Islet of Langerhans (tissue), 1 donor: ENCODE measurements around the gene SLC47A2.
"Not testable (repeated sequence)": the region's sequence is repeated elsewhere in the genome, so short reads cannot be mapped to it uniquely, and the experiment has no call there.

Experiments
- FAIRE-seq: peaks from one replicate; lab custom pipeline; 2011; peaks lifted over from hg19 to GRCh38; lab: Jason Lieb, UNC

SLC47A2 gene

GRCh38 chr17:19707728-19708221 lies 8.6 kb downstream of the SLC47A2 start:
- no peak for FAIRE-seq

- FAIRE-seq, result no peak
Observed at GRCh38 chr17:19706791-19707727, 9.3 kb downstream of the SLC47A2 start.

GRCh38 chr17:19705771-19706770 lies 10.3 kb downstream of the SLC47A2 start:
- no peak for FAIRE-seq

DNA sequence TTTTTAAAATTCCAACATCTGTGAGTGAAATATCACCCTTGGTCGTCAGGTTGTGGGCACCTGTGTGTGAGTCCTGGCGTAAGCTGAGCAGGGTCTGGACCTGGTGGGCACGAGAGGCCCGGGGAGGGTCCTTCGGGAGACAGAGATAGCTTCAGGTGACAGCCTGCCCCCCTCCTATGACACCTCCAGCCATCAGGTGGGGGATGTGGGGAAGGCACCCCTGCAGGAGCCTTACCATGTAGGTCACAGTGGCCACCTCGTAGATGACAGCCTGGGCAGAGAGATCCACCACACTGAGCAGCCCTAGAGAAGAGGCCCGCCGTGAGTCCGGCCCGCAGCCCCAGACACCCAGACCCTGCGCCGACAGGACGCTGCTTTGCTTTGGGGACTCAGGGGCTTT lies 11.2 kb downstream of the SLC47A2 start:
- FAIRE-seq, result no peak

DNA sequence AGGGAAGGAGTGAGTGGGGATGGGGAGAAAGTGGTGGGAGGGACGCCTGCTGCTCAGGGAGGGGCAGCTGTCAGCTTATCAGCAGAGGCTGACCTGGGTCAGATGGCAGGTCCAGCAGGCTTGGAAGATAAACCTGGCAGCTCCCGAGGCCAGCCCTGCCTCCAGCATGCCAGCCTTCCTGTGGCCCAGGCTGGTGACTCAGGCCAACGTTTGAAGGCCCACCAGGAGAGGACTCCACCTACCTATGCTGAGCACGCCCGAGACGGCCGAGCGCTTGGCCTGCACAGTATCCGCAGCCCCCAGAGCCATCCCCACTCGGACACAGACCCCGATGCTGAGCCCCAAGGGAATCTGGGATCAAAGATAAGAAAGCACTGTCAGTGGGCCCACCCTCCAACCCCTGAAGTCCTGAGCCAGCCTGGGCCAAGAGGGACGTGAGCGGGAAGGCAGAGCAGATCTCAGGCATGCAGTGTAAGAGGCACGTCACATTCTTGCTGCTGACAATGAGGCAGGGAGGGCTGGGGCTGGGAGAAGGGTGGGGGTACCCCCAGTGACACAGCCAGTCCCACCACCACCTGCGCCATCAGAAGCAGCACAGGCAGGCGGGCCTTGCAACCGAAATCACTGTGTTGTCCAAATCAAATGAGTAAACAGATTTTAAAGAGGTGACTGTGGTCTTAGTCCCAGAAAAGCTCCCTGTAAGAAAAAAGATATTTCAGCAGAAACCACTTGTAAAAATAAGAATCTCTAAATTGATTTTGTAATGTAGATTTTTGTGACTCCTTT lies 12.4 kb downstream of the SLC47A2 start:
- no peak for FAIRE-seq

- no peak for FAIRE-seq
Observed at GRCh38 chr17:19703106-19703827, 13.1 kb downstream of the SLC47A2 start.

- FAIRE-seq, result no peak
Observed at GRCh38 chr17:19702217-19702641, 14.2 kb downstream of the SLC47A2 start.

- no peak for FAIRE-seq
Observed at GRCh38 chr17:19686400-19687090, 29.8 kb downstream of the SLC47A2 start.

GRCh38 chr17:19684909-19685580 lies 31.3 kb downstream of the SLC47A2 start:
- FAIRE-seq, result not testable (repeated sequence)

DNA sequence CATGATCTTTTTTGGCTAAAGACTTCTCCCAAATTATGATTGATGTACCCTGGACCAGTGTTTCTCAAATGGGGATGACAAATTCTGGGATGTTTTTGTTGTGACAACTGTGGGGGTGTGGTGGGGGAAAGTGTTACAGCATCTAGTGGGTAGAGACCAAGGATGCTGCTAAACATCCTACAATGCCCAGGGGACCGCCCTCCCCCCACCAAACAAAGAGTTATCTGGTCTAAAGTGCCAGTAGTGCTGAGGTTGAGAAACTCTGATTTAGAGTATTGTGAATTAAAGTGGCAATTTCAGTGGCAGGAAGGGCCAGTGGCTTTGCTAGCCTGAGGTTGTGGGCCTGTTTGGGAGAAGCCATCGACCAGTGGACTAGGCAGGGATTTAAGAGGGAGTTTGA lies 33.3 kb downstream of the SLC47A2 start:
- FAIRE-seq, result no peak

DNA sequence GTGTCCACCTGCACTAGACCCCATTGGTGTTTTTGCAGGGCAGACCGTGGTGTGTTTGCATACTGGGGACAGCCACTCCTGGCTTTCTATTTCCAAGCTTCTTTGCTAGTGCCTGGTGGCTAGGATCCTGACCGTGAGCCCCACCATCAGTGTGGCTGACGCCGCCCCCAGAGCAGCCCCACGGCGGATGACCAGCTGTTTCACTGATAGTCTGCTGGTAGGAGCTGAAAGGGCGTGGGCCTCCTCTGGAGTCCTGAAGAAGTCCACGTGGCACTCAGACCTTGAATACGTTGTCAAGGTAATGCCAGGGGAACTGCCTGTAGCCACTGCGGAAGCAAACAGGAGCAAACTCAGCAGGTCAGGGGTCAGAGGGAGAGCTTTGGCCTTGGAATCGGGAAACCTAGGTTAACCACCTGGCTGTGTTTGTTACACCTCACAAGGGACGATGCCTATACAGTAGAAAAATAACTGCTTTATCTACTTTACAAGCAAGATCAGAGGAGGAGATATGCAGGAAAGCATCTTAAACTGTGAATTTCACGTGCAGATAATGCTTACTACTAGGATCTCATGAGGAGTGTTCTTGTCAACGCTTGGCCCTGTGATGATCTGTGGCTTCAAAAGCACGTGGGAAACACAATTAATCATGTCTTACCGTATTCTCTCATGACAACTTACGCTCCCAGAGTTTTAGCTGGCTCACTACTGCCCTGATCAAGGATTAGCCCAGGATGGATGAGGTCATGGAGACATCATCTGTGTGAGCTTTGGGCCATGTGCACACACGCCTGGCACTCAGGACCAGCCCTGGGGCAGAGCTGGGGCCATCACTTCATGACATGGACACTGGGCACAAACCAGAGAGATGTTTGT lies 37.6 kb downstream of the SLC47A2 start:
- no peak for FAIRE-seq

DNA sequence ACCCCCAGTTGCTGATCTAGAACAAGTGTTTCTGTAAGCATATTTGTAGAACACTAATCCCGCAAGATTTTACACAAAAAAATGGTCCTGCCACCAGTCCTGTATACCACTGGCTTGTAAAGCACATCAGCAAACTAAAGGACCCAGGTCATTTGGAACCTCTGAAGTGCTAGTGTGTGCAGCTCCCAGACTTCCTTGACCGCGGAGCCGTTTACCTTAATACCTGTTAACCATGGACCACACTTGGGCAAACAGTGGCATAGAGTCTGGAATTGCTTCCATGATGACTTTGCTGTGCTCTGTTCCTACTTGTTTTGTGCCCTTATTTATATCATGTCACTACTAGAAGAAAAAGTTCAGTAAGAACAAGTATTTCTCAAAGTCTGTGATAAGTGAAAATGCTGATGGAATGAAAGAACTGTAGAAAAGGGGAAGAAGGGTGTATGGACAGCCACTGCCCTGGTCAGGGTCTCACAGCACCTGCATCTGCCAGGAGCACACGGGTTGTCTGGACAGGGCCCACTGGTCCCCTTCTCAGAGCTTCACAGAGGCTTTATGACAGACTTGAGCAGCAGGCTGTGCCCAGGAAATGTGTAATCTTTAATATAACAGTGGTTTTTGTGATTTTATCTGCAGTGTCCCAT lies 38.5 kb downstream of the SLC47A2 start:
- FAIRE-seq, result no peak

DNA sequence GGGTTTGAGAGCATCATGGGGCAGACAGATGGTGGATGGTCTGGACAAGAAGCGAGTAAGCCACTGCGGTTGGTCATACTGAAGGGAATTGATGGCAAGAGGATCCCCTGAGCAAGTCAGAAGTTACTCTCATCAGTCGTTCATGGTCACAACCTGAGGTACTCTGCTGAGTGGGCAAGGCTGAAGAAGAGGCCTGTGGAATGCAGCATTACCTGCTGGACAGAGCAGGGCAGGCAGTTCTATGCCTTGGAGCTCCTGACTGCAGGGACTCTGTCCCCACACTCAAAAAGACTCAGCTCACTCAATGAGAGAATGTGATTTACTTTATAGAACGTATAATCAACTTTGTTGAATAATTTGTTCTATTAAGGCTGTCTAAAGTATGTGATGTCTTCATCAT lies 39.5 kb downstream of the SLC47A2 start:
- no peak for FAIRE-seq

DNA sequence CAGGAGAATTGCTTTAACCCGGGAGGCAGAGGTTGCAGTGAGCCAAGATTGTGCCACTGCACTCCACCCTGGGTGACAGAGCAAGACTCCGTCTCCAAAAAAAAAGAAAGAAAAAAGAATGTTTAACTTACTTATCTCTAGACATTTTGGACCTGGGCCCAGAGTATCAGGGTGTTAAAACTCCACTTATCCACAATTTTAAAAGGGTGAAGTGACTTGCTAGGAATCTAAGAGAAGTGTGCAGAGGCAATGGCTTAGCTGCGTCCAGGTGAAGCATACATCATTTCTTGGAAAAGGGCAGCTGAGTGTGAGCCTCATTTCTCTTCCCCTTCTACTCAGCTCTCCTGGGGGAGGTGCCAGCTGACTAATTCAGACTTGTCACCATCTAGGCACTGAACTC lies 42.8 kb downstream of the SLC47A2 start:
- no peak for FAIRE-seq

DNA sequence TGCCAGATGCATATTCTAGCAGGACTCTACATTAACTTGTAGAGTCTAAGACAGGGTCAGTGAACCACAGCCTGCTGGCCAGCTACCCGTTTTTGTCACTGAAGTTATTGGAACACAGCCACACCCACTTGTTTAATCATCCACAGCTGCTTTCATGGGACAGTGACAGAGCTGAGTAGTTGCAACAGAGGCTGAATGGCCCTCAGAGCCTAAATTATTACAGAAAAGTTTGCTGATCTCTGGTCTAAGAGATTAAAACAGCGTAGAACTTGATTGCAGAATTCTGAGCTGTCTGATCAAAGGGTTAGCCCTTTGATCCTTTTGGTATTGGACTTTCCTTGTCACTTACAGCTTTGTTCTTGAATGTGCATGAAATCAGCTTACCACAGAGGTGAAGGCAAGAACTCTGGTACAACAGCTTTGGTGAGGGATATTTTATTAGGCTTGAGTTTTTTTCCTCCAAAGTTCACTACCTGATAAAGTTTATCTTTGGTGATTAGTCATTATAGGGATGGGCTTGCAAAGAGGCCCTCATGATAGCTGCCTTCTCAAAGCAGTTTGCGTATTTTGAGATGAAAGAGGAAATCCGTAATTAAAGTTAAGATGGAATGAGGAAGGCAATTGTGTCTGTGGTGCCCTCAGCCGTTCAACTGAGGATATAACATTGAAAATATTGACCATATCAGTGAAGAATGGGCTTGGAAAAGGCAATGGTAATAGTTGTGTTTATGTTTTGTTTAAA lies 44.2 kb downstream of the SLC47A2 start:
- FAIRE-seq, result no peak

DNA sequence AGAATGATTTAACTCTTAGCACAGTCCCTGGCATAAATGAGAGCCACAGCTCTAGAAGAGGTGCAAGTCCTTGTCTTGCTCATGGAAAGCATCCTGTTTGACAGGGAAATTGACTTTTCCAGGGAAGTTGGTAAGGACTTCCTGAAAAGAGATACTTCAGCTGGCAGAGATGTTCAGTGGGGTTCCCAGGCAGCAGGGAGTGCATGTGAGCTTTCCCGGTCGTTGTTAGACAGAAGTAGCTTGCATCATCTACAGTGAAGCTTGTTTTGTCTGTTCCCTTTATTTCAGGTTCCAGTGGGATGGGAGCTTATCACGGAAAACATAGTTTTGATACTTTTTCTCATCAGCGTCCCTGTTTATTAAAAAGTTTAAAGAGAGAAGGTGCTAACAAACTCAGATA lies 45.0 kb downstream of the SLC47A2 start:
- FAIRE-seq, result no peak

DNA sequence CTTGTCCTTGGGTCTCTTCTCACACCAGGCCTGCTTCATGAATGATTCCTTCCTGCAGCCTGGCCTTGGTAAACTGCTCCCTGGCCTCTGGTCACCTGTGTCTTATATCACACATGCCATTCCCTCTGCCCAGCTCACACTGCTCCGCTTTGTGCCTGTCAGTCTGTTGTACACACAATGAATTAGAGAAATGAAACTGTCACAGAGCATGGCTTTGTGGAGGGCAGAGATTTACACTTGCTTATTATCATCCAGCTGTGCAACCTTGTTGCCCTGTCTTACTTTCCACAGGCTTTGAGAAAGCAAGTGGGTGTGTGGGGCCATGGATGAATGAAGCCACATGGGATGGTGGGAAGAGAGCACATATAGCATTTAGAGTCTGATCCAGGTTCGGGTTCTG lies 45.5 kb downstream of the SLC47A2 start:
- no peak for FAIRE-seq

DNA sequence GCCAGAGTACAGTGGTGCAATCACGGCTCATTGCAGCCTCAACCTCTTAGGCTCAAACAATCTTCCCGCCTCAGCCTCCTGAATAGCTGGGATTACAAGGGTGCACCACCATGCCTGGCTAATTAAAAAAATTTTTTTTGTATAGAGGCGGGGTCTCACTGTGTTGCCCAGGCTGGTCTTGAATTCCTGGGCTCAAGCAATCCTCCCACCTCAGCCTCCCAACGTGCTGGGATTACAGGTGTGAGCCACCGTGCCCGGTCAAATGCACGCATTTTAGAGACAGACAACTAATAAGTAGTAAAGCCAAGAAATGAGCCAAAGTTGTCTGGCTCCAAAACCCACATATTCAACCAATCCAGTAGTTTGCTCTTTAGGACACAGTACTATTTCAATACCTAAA lies 46.7 kb downstream of the SLC47A2 start:
- FAIRE-seq, result not testable (repeated sequence)
